Upper lobe of left lung (tissue), 4 donors: ENCODE data around the gene ARL3.

ENCODE experiments used
- CTCF ChIP-seq, 6 experiments: fragments of 450-650 bp in 4 of 6; fragments of 200-600 bp in 2 of 6; sonication (generic) in 2 of 6; IDR thresholded peaks; one replicate each; pipeline ENCODE4 v1.5.1; 2016 to 2019; ENCODE audit warnings: antibody characterized with exemption in 6 of 6
- POLR2A ChIP-seq, 4 donors: fragments of 450-650 bp; IDR thresholded peaks; one replicate each; pipeline ENCODE4 v1.5.1; 2016 to 2017; ENCODE audit warnings: antibody characterized with exemption in 4 of 4, mild to moderate bottlenecking in 2 of 4

- TF ChIP-seq CTCF (IDR thresholded peaks at IDR 0.05) (no peak), POLR2A (IDR thresholded peaks at IDR 0.05) (no peak)
Measured at GRCh38 chr10:102656026-102656425, 58.2 kb downstream of the ARL3 start.
